ENCODE measurements around the gene SMAD3.

Gene SMAD3

DNA sequence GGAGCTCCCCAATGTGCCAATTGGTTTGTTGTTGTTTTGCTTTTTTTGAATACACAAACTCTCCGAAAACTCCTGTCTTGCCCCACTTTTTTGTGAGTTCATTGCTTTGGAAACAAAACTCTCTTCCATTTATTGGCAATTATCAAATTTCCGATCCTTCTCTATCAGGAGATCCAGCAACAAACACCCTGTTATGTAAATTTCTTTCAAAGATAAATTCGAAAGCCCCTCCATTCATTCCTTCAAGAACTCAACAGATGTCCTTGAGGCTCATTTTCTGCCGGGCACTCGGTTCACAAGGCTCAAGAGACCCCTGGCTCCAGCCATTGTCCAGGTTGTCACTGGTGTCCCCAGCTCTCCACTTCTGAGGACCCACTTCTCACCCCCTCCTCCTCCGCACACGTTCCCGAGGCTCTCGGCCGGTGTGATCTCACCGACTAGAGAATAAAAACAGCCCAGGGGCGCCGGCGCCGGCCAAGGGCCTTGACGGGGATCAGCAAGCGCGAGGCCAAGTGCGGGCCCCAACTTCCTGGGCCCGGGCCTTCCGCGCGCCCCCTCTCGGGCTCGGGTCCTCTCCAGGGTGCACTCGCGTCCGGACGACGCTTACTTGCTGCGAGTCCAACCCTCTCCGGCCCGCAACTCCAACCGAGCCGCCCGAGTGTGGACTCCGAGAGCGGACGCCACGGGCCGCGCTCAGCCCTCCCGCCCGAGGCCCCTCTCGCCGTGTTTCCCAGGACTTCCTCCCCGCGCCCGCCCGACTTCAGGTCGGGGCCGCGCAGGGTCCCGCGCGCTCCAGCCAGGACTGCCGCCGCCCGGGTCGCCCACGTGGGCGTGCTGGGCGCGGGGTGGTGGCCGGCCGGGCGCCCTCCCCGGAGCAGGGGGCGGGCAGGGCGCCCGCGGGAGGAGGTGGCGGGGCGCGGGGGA, 533 bp upstream of the SMAD3 start:
- Histone ChIP-seq H3K27me3 (ENCODE audit: control insufficient read depth, insufficient read depth, low read length) (peaks cover 42% of the 10 kb centered on the region), H3K36me3 (ENCODE audit: control insufficient read depth, insufficient read depth, low read length) (no peaks in the 10 kb centered on the region), H3K4me1 (ENCODE audit: control insufficient read depth, insufficient read depth, low read length) (peaks cover 38% of the 10 kb centered on the region), H3K9me3 (ENCODE audit: control insufficient read depth, insufficient read depth, low read length) (no peaks in the 10 kb centered on the region), H3K9ac (ENCODE audit: low read depth, low read length) (peak overlapping the region; percentile 35), H3K27ac (ENCODE audit: low read depth, low read length) (peak overlapping the region; percentile 89), H3K4me3 (ENCODE audit: low read depth, low read length) (peak overlapping the region; percentile 69)

DNA sequence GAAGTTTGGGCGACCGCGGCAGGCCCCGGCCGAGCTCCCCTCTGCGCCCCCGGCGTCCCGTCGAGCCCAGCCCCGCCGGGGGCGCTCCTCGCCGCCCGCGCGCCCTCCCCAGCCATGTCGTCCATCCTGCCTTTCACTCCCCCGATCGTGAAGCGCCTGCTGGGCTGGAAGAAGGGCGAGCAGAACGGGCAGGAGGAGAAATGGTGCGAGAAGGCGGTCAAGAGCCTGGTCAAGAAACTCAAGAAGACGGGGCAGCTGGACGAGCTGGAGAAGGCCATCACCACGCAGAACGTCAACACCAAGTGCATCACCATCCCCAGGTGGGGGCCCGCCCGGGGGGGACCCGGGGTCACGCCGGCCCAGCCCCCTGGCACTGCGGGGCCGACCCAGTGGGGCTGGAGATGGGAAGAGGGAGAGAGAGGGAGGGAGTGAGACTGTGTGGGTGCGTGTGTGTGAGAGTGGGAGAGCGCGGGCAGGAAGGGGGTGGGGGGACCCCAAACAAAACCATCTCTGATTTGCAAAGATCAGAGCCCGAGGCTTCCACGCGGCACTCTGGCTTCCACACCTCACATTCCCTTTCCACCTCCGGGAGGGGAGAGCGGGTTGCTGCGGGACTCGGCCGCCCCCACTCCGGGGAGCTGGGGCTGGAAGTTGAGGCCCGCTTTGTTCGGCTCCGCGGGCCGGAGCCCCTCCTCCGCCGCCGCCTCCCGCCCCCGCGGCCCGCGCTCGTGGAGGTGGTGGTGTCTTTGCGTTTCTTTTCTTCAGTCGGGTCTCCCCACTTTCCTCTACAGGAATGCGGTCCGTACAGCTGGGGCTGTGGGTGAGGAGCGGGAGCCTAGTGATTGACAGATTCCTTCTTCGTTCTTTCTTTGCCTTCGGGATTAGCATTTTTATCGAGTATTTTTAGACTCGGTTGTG, 898 bp downstream of the SMAD3 start:
- peak overlapping the region; percentile 69 for H3K4me3 ChIP-seq (ENCODE audit: low read depth, low read length)
- peaks cover 47% of the 10 kb centered on the region for H3K4me1 ChIP-seq (ENCODE audit: control insufficient read depth, insufficient read depth, low read length)
- peaks cover 42% of the 10 kb centered on the region for H3K27me3 ChIP-seq (ENCODE audit: control insufficient read depth, insufficient read depth, low read length)
- peak overlapping the region; percentile 5; the same call in 1 of the 2 replicates for H3K9ac ChIP-seq (ENCODE audit: low read depth, low read length)
- H3K27ac ChIP-seq (ENCODE audit: low read depth, low read length), result peak overlapping the region; percentile 89
- no peaks in the 10 kb centered on the region for H3K36me3 ChIP-seq (ENCODE audit: control insufficient read depth, insufficient read depth, low read length)
- no peaks in the 10 kb centered on the region for H3K9me3 ChIP-seq (ENCODE audit: control insufficient read depth, insufficient read depth, low read length)

DNA sequence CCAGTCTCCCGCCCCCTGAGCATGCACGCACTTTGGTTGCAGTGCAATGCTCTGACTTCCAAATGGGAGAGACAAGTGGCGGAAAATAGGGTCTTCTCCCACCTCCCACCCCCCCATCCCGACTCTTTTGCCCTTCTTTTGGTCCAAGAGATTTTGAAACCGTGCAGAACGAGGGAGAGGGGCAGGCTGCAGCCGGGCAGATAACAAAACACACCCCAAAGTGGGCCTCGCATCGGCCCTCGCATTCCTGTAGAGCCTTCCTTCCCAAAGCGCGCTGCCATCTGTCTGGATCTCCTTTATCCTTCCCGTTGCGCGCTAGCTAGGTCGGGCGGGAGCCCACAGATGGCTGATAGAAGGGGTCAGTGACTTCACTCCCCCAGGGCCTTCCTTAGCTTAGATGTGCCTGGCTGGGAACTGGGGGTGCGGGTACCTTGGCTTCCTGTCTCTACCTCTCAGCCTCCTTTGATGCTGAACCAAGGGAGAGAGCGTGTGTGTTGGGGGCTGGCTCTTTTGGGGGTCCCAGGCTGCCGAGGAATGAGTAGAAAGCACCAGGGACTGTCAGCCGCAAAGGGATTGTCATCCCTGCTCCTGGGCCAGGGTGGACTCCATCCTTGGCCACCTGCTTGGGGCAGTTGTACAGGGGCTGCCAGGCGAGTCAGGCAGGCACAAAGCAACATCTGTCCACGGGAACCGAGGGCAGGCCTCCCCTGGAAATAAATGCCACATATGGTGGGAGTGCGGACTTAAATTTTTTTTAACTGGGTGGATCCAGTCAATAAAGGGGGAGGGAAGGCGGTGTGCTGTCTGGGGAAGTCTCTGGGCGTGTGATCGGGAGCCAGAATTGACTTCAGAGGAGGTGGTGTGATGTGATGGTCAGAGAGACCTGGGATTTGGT, 1.8 kb downstream of the SMAD3 start:
- Histone ChIP-seq H3K4me3 (ENCODE audit: low read depth, low read length) (peak overlapping the region; percentile 69), H3K4me1 (ENCODE audit: control insufficient read depth, insufficient read depth, low read length) (peaks cover 49% of the 10 kb centered on the region), H3K36me3 (ENCODE audit: control insufficient read depth, insufficient read depth, low read length) (no peaks in the 10 kb centered on the region), H3K9me3 (ENCODE audit: control insufficient read depth, insufficient read depth, low read length) (no peaks in the 10 kb centered on the region), H3K27ac (ENCODE audit: low read depth, low read length) (peak overlapping the region; percentile 76), H3K27me3 (ENCODE audit: control insufficient read depth, insufficient read depth, low read length) (peaks cover 34% of the 10 kb centered on the region), H3K9ac (ENCODE audit: low read depth, low read length) (peak overlapping the region; percentile 0; the same call in 1 of the 2 replicates)

DNA sequence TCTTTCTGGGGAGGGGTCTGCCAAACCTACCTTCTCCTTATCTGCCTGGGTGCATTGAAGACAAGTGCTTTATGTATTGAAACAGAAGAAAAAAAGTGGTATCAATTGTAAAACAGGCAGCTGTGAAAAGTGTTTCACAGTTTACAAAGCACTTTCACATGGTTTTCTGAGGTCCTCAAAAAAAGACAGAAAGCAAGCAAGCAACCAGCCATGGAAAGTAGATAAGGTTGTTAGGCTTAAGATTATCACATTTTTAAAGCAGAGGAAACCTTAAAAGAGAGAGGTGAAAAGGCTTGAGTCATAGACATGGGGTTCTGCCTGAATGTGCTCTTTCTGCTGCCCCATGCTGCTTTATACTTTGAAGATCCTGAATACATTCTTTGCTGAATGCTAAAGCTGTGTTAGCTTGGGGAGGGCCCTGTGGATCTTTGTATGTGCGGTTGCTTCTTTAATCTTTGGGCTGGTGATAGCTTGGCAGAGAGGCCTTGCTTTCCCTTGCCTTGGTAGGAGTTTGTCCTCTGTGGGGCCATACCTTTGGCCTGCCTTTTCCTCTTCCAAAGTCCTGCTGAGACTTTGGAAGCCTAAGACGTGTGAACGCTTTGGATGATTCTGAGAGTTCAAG, 2.6 kb downstream of the SMAD3 start:
- Histone ChIP-seq H3K27ac (ENCODE audit: low read depth, low read length) (peak overlapping the region; percentile 76), H3K27me3 (ENCODE audit: control insufficient read depth, insufficient read depth, low read length) (peaks cover 25% of the 10 kb centered on the region), H3K9me3 (ENCODE audit: control insufficient read depth, insufficient read depth, low read length) (no peaks in the 10 kb centered on the region), H3K9ac (ENCODE audit: low read depth, low read length) (no peak overlapping the region), H3K36me3 (ENCODE audit: control insufficient read depth, insufficient read depth, low read length) (no peaks in the 10 kb centered on the region), H3K4me3 (ENCODE audit: low read depth, low read length) (peak overlapping the region; percentile 69), H3K4me1 (ENCODE audit: control insufficient read depth, insufficient read depth, low read length) (peaks cover 44% of the 10 kb centered on the region)

DNA sequence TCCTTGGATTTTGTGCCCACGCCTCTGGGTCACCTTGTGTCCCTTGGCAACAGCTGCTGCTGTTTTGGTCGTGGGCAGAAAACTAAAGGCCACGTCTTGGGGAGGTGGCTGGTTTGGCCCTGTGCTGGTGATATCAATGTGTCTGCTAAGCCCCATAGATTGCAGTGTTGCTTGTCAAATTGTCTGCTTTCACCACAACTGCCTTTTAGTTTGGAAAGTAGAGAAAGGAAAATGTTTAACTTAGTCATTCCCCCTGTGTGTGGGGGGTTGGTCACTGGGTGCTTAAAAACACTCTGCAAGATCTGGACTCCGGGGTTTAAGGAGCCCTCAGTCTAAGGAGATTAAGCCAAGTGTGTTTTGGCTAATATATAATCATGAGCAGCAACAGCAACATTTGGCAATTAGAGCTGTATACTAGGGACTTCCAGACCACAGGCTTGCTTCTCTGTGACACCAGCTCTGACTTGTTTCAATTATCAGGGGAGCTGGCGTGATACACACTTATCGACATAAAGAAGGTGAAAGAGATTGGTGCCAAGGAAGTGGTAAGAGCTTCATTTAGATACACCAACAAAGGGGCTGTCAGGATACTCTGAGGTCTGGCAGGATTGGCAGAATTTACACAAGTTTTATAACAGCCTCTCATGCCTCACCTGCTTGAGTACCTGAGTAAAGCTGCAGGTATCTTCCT, 3.5 kb downstream of the SMAD3 start:
- H3K27me3 ChIP-seq (ENCODE audit: control insufficient read depth, insufficient read depth, low read length), result peaks cover 17% of the 10 kb centered on the region
- H3K4me1 ChIP-seq (ENCODE audit: control insufficient read depth, insufficient read depth, low read length), result peaks cover 36% of the 10 kb centered on the region
- no peaks in the 10 kb centered on the region for H3K9me3 ChIP-seq (ENCODE audit: control insufficient read depth, insufficient read depth, low read length)
- peak overlapping the region; percentile 76 for H3K27ac ChIP-seq (ENCODE audit: low read depth, low read length)
- no peaks in the 10 kb centered on the region for H3K36me3 ChIP-seq (ENCODE audit: control insufficient read depth, insufficient read depth, low read length)
- H3K9ac ChIP-seq (ENCODE audit: low read depth, low read length), result no peak overlapping the region
- H3K4me3 ChIP-seq (ENCODE audit: low read depth, low read length), result no peak overlapping the region

DNA sequence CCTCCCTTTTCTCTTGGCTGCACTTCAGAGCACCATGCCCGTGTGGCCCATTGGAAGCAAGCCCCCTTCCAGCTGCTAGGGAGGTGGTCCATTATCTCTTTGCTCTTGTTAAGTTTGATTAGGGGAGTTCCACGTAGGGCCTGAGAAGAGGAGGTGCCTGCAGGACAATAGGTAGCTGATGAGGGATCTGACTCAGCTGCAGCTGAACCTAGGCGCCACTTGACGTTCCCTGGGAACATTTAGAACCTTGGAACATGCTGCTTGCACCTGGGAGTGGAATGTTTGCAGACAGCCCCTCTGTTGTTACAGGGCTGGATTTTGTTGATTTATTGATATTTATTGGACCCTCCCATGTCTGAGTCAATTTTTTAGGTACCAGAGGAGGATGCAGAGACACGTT, 4.7 kb downstream of the SMAD3 start:
- Histone ChIP-seq H3K36me3 (ENCODE audit: control insufficient read depth, insufficient read depth, low read length) (no peaks in the 10 kb centered on the region), H3K4me1 (ENCODE audit: control insufficient read depth, insufficient read depth, low read length) (peaks cover 36% of the 10 kb centered on the region), H3K9ac (ENCODE audit: low read depth, low read length) (no peak overlapping the region), H3K4me3 (ENCODE audit: low read depth, low read length) (no peak overlapping the region), H3K9me3 (ENCODE audit: control insufficient read depth, insufficient read depth, low read length) (no peaks in the 10 kb centered on the region), H3K27ac (ENCODE audit: low read depth, low read length) (peak overlapping the region; percentile 27), H3K27me3 (ENCODE audit: control insufficient read depth, insufficient read depth, low read length) (peaks cover 17% of the 10 kb centered on the region)

DNA sequence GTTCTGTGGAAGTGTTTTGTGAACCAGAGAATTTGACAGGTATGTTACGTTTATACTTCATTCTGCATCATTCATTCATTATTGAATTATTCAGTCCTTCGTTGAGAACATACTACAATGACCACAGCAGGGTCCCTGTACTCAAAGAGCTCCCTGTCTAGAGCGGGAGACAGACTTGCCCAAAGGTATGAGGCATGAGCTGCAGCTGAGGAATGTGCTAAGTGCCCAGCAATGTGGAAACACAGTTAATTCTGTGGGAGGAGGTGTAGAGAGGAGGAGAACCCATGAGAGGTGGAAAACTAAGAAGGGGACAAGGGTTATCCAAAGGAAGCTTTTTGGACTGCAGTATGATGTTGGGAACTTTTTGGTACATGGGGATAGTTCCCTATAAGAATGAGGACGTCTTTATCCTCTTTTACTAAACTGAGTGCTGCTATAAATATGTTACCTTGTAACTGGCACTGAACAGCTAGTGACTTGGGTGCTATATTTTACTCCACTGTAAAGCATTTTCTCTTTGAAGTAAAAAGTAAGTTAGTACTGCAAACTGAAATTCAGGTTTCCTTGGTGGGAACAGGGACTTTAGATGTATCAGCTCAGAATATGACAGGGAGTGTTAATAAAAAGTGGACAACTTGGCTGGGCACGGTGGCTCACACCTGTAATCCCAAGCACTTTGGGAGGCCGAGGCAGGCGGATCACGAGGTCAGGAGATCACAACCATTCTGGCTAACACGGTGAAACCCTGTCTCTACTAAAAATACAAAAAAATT, 5.7 kb downstream of the SMAD3 start:
- Histone ChIP-seq H3K4me3 (ENCODE audit: low read depth, low read length) (no peak overlapping the region), H3K9ac (ENCODE audit: low read depth, low read length) (no peak overlapping the region), H3K36me3 (ENCODE audit: control insufficient read depth, insufficient read depth, low read length) (0 out of 2 replicates have a peak, but pooled peaks cover 3% of the 10 kb centered on the region), H3K27ac (ENCODE audit: low read depth, low read length) (peak overlapping the region; percentile 27), H3K27me3 (ENCODE audit: control insufficient read depth, insufficient read depth, low read length) (peaks cover 17% of the 10 kb centered on the region), H3K4me1 (ENCODE audit: control insufficient read depth, insufficient read depth, low read length) (peaks cover 43% of the 10 kb centered on the region), H3K9me3 (ENCODE audit: control insufficient read depth, insufficient read depth, low read length) (no peaks in the 10 kb centered on the region)

DNA sequence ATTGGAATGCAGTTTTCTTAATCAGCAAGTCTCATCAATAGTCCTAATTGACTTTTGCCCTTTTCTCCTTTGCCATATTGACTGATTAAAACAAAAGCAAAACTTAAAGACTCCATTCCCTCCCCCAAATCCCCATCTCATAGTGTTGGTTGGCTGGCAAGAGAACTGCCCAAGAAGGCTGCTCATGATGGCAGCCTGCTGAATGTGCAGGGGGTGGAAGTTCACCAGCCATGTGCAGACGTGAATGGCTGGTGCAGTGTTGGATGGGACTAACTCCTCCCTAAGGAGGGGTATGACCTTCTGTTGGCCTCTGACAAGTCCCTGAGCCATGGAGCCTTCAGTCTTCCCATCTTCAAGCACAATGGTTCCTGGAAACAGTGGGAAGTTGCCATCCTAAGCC, 7.0 kb downstream of the SMAD3 start:
- H3K9ac ChIP-seq (ENCODE audit: low read depth, low read length), result no peak overlapping the region

DNA sequence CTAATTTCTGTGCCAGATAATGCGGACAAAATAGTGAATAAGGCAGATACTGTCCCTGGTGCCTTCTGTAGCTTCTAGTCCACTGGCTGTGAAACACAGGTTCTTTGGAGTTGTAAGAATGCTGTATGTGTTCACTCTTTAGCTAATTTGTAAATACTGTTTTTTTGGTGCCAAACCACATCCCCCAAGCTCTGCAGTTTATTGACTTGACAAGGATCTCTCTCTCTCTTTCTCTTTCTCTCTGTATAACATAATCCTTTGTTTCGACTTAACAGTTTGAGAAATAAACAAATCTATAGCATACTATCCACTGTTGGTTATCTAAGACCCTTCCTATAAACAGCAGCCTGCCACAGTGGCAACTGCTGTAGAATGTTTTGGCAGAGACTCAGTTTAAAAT, 7.6 kb downstream of the SMAD3 start:
- Histone ChIP-seq H3K4me1 (ENCODE audit: control insufficient read depth, insufficient read depth, low read length) (peaks cover 44% of the 10 kb centered on the region), H3K27ac (ENCODE audit: low read depth, low read length) (no peak overlapping the region), H3K36me3 (ENCODE audit: control insufficient read depth, insufficient read depth, low read length) (0 out of 2 replicates have a peak, but pooled peaks cover 3% of the 10 kb centered on the region), H3K9ac (ENCODE audit: low read depth, low read length) (no peak overlapping the region), H3K27me3 (ENCODE audit: control insufficient read depth, insufficient read depth, low read length) (peaks cover 5% of the 10 kb centered on the region), H3K4me3 (ENCODE audit: low read depth, low read length) (no peak overlapping the region), H3K9me3 (ENCODE audit: control insufficient read depth, insufficient read depth, low read length) (no peaks in the 10 kb centered on the region)

More for the DNA sequence above, 7.0 kb downstream of the SMAD3 start:
- Histone ChIP-seq H3K27ac (ENCODE audit: low read depth, low read length) (no peak overlapping the region), H3K27me3 (ENCODE audit: control insufficient read depth, insufficient read depth, low read length) (peaks cover 10% of the 10 kb centered on the region), H3K36me3 (ENCODE audit: control insufficient read depth, insufficient read depth, low read length) (0 out of 2 replicates have a peak, but pooled peaks cover 3% of the 10 kb centered on the region), H3K4me1 (ENCODE audit: control insufficient read depth, insufficient read depth, low read length) (peaks cover 44% of the 10 kb centered on the region), H3K9me3 (ENCODE audit: control insufficient read depth, insufficient read depth, low read length) (no peaks in the 10 kb centered on the region), H3K4me3 (ENCODE audit: low read depth, low read length) (no peak overlapping the region)

Measured in HUES48 (cell line).